Stimulated activated CD4-positive, alpha-beta T cell treated with anti-CD3 and anti-CD28 coated beads, Interleukin-4, amount 100 ng/mL, for 1 hour (primary cell): ENCODE measurements around the gene MYZAP.

ENCODE experiments used
- DNase-seq: peaks from one replicate; pipeline ENCODE4 v3.0.0-alpha.2; 2020

Gene MYZAP

DNA sequence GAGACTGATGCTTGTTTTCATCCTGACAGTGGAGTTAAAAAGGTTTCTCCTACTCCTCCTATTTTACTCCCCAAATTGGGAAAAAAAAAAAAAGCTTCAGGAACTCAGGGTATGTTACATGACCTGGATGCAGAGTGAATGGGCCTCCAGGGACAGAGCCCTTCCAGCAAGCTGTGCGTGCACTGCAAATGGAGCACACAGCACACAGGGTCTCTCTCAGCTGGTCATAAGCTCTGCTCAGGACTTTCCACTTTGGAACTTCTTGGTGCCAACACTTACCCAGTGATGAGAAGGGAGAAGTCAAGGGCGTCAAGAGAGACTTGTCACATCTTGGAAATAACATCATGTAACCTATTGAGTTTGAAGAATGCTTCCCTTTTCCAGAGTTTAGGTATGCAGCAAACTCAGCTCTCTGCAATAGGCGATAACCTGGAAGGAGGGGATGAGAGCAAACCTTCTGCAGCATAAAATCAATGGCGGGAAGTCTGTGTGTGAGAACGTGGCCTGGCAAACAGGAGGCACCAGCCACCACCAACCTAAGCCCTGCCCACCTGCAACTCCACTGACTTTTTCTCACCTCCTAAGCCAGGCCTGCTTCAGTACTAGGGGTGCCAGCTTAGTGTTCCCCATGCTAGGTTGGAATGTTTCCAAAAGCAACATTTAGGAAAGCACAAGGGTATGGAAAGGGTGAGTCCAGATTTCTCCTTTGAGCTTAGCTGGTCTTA is 39.8 kb downstream of the MYZAP start:
- DNase-seq = no peak

DNA sequence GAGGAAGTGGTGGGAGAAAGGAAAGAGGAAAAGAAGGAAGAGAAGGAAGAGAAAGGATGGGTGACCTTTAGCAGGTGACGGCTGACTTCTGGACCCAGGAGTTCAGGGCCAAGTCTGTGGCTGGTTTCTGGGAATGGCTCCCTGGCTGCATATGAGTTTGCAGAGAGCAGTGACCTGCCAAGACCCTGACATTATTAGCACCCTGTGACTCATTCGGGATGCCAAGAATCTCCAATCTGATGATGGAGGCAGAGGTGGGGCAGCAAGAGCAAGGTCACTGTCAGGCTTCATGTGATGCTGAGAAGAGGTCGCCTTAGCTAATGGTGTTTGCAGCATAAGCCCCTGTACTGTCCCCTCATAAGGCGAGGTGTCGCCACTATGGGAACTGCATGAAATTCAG is 42.6 kb downstream of the MYZAP start:
- no peak for DNase-seq

DNA sequence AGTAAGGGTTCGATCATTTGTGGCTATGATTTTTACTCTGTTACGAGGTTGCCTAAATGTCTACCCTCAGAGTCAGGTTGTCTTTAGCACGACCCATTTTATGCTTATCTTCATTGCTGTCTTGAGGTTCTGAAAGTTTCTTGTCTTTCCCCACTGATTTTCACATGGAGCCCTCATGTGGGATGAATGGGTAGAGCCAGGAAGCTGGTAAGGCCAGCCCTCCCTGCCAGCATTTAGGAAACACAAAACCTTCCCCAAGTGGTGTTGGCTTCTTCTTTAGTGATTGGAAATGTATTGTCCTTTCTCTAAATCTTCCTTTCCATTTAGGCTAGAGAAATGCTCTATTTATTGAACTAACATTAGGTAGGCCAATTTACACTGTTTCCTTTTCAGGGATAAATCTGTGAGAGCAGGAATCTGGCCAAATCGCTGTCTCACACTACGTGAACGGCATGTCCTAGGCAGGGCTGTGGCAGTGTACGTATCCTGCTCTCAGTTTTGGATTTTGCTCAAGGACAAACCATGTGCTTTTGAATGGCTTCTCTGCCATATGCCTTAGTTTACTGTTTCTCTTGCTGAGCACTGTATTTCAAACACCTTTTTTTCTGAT is 43.7 kb downstream of the MYZAP start:
- no peak for DNase-seq

DNA sequence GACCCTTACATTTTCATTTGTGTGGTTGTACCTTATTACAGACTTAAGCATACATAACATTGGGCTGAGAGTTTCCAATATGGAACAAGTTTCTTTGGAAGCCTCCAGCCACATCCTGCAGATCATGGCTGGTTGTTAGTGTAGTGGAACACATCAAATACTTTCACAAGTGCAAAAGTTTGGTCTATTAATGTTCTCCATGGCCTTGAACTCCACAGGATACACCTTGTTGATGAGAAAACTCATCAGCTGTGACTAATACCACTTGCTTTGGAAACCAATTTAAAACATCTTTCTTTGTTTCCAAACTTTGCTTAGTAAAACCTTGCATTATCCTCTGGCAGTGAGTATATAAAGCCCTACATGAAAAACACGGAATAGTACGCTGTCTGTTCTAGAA is 46.1 kb downstream of the MYZAP start:
- DNase-seq = no peak

DNA sequence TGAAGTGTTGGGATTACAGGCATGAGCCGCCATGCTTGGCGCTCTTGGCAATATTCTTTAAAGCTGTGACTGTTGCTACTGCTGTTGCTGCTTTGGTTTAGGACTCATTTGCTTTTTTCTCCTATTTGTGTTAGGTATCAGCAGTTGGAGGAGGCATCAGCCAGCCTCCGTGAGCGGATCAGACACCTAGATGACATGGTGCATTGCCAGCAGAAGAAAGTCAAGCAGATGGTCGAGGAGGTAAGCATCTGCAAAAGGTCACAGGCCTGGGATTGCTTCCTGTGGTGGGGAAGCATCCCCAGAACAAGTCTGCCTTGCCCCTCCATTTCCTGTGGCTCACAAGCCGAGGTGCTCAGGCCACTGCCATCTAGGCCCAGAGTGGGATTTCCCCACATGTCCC is 47.6 kb downstream of the MYZAP start:
- no peak for DNase-seq

DNA sequence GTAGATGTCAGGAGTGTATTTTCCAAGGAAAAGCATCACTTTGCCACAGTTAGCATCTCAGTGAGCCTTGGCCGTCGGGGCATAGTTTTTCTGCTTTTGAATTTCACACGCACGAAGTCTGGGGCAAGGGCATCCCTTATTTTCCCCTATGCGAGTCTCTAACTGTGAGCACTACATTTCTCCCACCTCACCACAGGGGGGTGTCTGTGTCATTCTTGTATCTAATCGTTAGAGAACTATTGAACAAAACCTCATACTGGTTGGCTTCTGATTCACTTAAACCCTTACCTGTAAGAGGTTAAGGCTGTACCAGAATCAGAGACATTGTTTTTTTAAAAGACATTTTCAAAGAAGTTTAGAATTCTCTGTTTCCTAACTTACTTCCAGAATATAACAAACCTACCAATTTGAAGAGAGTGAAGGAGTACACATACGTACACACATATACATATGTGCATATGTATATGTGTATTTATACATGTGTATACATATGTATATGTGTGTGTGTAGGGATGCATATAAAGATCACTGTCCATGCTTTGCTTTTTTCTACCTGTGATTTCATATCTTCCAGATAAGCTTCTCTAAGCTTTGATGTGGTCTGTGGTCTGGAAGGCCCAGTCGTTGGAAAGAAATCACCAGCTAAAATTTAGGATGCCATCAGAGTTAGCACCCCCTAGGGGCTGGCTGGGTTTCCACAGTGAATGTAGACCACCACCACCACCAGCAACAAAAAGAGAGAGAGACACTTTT is 49.4 kb downstream of the MYZAP start:
- DNase-seq = peak; percentile 5

DNA sequence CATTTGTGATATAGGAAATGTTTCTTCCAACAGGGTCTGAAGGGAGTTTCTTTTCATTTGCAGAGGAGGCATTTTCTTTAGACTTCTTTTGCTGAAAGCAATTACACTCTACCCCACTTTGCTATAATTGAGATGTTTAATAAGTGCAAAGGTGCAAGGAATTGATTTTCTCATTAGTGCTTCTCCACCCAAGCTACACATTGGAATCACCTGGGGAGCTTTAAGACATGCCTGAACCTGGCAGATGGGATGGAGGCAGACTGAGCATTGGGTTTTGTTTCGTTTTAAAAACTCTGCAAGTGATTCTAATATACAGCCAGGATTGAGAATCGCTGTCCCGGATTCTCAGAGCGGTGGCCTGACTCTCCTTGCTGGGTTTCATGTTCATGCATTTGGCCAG is 52.1 kb downstream of the MYZAP start:
- no peak for DNase-seq

DNA sequence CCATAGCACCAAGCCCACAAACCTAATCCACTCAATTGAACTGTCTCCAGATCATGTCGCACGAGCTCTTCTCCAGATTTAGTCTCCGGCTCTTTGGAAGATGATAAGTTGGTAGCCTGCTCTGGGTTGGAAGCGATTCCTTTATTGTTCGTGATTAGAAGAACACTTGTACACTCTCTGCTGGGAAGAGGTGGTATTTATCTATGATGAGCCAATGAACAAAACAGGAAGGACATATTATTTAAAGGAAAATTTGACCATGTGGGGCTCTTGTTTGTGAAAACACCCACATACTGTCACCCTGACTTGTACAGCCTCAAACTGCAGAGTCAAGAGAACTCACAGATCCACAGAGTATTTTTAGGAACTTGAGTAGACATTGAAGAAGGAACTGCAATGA is 54.4 kb downstream of the MYZAP start:
- no peak for DNase-seq

DNA sequence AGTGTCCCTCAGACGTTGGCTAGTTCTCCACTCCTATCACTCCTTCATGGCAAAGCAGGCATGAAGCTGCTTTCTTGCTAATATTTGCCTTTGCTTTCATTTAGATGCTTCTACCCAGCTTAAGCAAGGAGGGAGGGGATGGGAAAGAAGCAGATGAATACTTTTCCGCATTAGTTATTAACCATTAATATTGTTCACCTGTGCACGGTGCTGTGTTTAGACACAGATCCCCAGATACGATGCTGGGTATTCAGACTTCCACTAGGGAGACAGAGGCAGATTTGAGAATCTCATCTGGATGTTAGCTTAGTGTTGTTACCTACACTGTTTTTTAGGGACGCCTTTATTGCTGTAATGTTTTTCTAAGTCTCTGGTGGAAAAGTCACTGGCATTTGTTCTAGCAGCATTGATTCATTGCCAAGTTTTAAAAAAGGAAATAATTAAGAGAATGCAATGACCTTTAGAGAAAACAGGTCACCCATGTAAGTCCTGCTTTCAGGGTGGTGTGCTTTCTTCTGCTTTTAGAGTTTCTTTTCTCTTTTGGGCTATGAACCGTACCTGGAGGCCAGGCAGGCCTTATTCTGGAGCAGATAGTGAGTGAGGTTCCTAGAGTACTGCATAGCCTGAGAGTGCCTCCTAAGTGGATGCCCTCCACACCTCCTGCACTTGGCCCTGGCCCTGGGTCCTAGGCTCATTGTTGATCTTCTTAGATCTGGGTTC is 55.5 kb downstream of the MYZAP start:
- no peak for DNase-seq

DNA sequence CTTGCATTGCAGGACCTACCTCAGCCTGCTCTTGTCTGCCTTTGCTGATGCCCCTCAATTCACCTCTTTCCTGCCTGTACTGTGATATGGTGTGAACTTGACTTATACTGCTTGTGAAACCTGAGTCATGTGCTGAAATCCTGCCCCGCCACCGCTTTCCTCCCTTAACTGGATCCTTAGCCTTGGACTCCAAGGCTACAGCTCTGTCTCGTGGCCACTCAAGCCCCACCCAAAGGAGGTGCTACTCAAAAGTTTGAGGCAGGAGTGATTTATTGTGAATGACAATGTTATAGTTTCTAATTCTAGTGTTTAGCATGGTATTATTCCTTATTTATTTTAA is 56.1 kb downstream of the MYZAP start:
- no peak for DNase-seq

DNA sequence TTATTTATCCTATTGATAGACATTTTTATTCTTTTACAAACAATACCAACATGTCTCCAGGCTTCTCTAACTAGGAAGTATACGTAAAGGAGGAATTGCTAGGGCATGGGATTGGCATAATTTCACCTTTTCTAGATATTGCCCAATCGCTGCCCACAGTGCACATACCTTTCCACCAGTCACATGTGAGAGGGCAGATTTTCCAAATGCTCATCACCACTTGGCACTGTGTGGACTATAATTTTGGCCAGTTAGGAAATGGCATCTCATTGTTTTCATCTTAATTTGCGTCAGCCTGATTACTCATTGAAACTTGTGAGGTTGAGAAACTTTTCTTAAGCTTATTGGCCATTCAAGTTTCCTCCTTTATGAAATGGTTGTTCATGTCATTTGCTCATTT is 57.4 kb downstream of the MYZAP start:
- DNase-seq = no peak

DNA sequence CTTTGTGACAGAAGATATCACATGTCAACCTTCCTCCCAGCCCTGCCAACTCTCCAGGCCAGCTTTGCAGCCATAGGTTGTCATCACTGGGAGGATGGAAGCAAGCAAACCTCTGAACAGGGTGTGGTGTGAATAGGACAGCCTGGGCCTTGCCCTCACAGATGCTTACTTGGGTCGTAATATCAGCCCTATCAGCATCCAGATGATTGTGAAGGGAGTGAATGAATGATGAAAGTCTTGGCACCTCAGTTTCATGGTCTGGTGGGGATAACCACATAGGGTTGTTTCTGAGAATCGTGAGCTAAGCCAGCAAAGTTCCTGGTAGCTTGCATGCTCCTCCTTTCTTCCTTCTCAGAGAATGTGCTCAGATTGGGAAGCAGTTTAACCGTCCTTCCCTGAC is 59.7 kb downstream of the MYZAP start:
- no peak for DNase-seq

DNA sequence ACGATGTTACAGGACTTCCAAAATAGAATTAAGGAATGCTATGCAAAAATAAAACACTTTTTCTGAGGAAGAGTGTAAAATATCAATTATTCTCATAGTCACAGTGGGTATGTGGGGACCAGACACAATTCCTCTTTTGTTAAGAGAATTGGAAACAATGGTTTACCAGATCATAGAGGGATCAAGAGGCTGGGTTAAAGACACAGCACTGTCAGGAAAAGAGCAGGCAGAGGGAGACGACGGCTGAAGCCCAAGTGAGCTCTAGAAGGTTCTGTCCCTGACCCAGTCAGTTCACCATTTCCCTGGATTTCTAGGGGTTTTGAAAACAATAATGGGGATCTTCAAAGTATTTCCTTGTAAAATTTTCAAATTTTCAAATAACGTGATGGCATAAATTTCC is 60.8 kb downstream of the MYZAP start:
- DNase-seq = no peak

DNA sequence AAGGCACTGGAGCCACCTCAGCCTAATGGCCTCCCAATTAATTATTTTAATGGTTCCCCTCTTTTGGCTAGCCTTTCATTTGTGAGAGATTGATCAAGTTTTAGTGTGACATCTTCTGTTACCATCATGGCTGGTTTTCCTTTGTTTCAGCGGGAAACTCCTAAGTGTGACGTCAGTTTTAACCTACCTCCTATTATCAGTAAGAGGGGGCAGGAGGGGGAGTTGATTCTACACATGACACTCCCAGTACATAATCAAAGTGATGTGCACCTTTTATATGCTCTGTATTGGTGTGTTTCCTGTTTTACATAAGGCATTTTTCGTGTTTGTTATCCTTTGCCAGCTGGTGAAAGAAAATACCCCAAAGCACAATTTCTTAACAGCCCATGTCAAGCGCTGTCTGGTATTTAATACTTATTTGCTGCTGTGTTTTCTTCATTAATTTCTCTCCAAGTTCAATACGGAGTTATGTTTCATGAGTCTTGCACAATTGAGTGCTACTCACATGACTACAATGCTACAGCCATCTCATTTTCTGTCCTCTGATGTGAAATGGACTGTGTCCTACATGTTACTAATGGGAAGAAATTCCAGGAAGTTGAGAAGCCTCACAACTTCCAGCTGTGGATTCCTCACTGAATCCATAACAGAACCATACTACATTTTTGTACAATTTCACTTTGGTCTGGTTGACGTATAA is 62.6 kb downstream of the MYZAP start:
- no peak for DNase-seq

DNA sequence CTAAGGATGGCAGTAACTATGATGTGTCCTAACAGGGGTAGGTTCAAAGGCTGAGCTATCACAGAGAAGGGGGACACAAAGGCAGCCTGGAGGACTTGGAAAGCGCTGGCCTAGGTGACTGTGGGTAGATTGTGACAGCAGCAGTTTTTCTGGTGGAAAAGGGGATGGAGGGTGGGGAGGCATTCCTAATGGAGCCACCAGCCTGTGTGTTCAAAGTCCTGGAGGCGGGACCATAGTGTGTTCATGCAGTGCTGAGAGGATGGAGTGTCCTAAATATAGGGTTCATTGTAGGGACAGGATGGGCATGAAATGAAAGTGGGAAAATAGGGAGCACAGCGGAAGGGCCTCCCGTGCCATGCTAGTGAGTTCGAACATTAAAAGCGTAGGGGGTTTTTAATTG is 63.3 kb downstream of the MYZAP start:
- no peak for DNase-seq

DNA sequence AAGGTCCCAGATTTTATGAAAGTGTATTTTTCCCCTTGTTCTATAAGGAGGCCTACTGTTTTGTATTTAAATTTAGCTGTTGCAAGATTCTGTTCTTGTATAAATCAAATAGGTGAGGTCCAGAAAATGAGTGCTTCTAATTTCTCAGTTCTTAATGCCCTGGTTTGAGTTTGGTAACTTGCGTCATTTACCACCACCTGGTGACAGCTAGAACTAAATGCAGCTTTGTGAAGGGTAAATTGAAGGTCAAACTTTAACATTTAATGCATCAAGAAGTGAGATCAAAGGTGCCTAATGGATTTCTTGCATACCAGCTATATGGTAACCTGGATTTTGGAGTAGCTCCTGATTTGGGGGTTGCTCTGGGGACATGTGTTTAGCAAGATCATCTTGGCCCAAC is 64.1 kb downstream of the MYZAP start:
- DNase-seq = no peak

DNA sequence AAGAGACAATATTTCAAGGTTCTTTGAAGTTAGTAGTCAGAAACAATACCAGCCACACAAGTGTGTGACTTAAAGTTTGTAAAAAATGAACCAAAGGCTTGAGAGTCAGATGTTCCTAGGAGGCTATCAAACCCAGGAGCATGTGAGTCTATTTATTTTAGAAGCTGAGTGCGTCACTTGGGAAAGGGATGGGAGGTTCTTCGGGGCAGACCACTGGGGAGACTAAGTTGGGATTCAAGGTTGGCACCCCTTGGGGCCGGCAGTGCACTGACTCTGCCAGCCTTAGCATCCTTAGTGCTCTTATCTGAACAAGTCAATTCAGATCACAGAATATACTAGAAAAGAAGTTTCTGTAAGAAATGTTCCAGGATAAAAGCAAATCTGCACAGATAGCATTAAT is 64.7 kb downstream of the MYZAP start:
- no peak for DNase-seq

DNA sequence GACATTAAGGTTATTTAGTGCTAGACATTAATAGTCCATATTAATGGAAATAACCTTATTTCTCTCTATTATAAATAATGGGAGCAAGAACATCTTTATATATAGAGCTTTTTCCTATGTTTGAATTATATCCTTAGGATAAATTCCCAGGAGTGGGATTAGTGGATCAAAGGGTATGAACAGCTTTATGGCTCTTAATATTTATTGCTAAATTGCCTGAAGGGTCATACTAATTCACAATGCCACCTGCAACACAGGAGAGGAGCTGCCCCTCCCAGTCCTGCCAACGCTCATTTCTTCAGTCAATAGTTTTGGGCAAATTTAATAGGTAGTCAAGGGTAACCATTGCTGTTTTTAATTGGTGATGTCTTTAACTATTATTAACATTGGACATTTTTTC is 65.9 kb downstream of the MYZAP start:
- no peak for DNase-seq

DNA sequence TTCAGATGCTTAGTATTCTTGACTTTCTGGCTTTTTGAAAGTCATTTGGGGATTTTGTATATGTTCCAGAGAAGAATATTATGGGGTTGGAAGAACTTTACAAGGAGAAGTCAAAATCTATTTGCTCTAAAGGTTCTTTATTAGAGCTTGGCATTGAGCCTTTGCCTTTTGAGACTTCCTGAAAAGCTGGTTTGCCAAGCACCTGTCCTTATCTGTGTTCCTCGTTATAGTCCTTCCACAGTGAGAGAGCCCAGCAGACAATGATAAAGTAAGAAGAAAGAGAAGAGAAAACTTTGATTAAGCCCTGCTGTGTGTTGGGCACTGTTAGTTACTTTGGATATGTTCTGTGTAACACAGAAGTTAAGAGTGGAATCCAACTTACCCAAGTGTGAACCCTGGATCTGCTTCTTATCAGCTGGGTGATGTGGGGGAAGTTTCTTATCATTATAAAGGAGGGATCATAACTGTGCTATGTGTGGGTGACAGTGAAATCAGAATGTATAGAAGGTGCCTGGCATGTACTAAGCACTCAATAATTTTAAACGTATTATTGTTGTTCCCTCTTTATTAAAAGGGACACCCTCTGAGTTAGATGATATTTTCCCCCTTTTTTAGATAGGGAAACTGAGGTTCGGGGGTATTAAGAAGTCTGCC is 70.5 kb downstream of the MYZAP start:
- no peak for DNase-seq

DNA sequence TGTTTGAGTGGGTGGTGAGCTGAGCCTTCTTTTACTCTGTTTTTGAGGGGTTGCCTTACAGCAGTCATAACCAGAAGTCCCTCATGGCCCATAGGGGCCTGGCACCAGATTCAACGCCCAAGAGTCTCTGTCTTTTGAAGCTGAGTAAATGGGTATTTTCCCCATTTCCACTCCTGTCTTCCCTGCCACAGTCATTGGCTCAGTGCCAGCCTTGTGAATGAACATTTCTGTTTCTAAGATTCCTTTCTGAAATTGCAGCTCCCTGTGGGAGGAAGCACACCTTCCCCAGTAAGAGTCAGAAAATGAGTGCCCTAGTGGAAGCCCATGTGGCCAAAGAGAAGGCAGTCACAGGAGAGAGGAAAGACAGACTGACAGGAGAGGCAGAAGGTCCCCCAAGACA is 71.1 kb downstream of the MYZAP start:
- DNase-seq = no peak

DNA sequence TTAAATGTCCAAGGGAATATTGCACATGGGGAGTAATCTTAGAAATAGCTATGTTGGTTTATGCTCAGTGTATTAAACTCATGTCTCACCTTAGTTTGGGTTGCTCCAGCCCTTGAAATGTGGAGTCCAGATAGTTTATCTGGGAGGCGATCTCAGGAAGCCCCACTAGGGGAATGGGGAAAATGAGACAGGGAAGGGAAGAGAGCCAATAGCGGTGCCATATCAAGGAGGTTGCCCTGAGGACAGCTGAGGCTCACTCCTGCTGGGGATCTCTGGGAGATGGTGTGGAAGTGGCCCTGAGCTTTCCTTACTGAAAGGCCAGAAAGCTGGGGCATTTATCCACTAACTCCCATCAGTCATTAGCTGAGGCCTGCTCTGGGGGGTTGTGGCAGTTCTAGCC is 71.6 kb downstream of the MYZAP start:
- DNase-seq = no peak

DNA sequence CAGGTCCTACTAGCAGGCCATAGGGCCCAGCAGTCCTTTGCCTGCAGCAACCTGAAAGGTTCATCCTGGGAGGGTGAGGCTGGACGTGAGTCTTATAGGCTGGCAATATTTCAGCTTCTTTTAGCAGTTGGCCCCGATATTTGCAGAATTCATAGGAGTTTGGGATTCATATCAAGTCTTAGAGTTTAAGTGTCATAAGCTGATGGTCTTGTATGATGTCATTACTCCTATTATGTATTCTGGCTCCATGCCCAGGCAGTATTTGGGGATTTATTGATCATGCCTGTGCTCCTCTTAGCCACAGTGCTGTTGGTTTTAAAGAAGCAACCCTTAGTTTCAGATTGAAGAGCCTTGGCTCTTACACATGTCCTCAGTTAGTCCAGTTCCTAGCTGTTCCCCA is 73.5 kb downstream of the MYZAP start:
- DNase-seq = no peak

DNA sequence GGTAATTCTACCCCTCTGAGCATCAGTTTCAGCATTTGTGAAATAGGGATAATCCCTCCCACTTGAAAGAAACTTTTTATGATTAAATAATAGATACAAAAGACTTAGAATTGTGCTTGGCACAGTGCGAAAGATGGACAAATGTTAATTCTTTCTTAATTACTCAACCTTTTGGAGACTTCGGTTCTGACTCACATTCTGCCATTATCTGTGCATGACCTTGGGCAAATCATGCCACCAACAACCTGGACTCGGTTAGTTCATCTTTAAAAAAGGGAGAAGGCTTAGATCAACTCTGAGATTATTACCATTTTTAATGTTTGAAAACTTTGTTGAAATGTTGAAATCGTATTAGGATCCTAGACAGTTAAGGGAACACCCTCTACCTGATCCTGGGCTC is 74.2 kb downstream of the MYZAP start:
- no peak for DNase-seq
